Endodermal cell (in vitro differentiated cells): ENCODE data around the gene OBSCN. TPM values are rescaled to one million over a fixed set of nuclear protein-coding genes. Genes with fewer than 3 reads are reported as not detected.
A peak's percentile ranks its signal among the peaks of the same experiment; 100 is the strongest.

Source experiments
- DNase-seq: peaks from one replicate; pipeline ENCODE4 v3.0.0-alpha.2; 2017
- H3K27ac ChIP-seq: 2 replicates; pipeline ENCODE4 v1.5.1; 2013; ENCODE audit warnings: mild to moderate bottlenecking, low read depth, low read length, moderate library complexity
- H3K27me3 ChIP-seq: 2 replicates; pipeline ENCODE4 v1.6.1; 2013; ENCODE audit warnings: mild to moderate bottlenecking, low read length, moderate library complexity; ENCODE audit not compliant: insufficient read depth, control insufficient read depth, poor library complexity, severe bottlenecking
- H3K36me3 ChIP-seq: 2 replicates; pipeline ENCODE4 v1.7.0; 2013; ENCODE audit warnings: mild to moderate bottlenecking, low read length, moderate library complexity; ENCODE audit not compliant: control insufficient read depth, insufficient read depth
- H3K4me1 ChIP-seq: one replicate; pipeline ENCODE4 v1.7.0; 2013; ENCODE audit warnings: low read length; ENCODE audit not compliant: control insufficient read depth, insufficient read depth
- H3K4me3 ChIP-seq: 2 replicates; pipeline ENCODE4 v1.5.1; 2013; ENCODE audit warnings: mild to moderate bottlenecking, low read length, moderate library complexity
- H3K9ac ChIP-seq: 2 replicates; pipeline ENCODE4 v1.6.1; 2013; ENCODE audit warnings: mild to moderate bottlenecking, low read length, moderate library complexity; ENCODE audit not compliant: poor library complexity, severe bottlenecking; ENCODE audit errors: extremely low read depth
- H3K9me3 ChIP-seq: 2 replicates; pipeline ENCODE4 v1.6.1; 2013; ENCODE audit warnings: mild to moderate bottlenecking, low read length, moderate library complexity; ENCODE audit not compliant: control insufficient read depth
- H3K27ac Mint-ChIP-seq: 2 replicates; pipeline ENCODE4 v1.8.0; 2020; ENCODE audit warnings: mixed read lengths
- H3K27me3 Mint-ChIP-seq: 2 replicates; pipeline ENCODE4 v1.8.0; 2021; ENCODE audit warnings: mild to moderate bottlenecking, mixed read lengths; ENCODE audit not compliant: insufficient read depth
- H3K36me3 Mint-ChIP-seq: 2 replicates; pipeline ENCODE4 v1.8.0; 2020; ENCODE audit warnings: low read depth, mixed read lengths
- H3K4me1 Mint-ChIP-seq: 2 replicates; pipeline ENCODE4 v1.8.0; 2020; ENCODE audit warnings: mixed read lengths
- H3K4me3 Mint-ChIP-seq: 2 replicates; pipeline ENCODE4 v1.8.0; 2020; ENCODE audit warnings: mild to moderate bottlenecking, moderate library complexity, mixed read lengths
- H3K9me3 Mint-ChIP-seq: 2 replicates; pipeline ENCODE4 v1.8.0; 2020; ENCODE audit warnings: mild to moderate bottlenecking, mixed read lengths
- CTCF ChIP-seq: fragments of 200-600 bp; sonication (generic); conservative IDR thresholded peaks from 2 replicates; pipeline ENCODE4 v1.5.0; 2021; ENCODE audit warnings: antibody characterized with exemption, mild to moderate bottlenecking
- WGBS, 2 experiments: methylation state at CpG; one replicate each; pipeline versions ENCODE4 v1.1.5 to v1.1.7; 2013; ENCODE audit warnings: missing lambda C conversion rate in 2 of 2, mixed read lengths in 1 of 2; ENCODE audit not compliant: insufficient coverage in 1 of 2, insufficient read length in 1 of 2; 5-methylcytosine and 5-hydroxymethylcytosine counted together
- total RNA-seq, 2 donors: library from RNA; stranded (reverse); fragmentation: NEBNext Ultra II Directional in 1 of 2; extraction: Animal tissue kit (Norgen Biotek cat#: 25700) in 1 of 2; gene quantifications; 2 replicates in 1 of 2; 3 replicates in 1 of 2; pipeline ENCODE4 v1.2.1, GENCODE V29; 2021

Gene OBSCN
- total RNA-seq, 2 donors from 2014 or later: 53.7 to 68.9 TPM

GRCh38 chr1:228256626-228257375, 49.0 kb downstream of the OBSCN start:
- no peak overlapping the region for H3K9ac ChIP-seq
- Mint-ChIP-seq H3K27ac (no peak overlapping the region), H3K27me3 (no peaks in the 10 kb centered on the region), H3K36me3 (peaks cover 92% of the 10 kb centered on the region), H3K4me1 (no peaks in the 10 kb centered on the region), H3K9me3 (peaks cover 42% of the 10 kb centered on the region), H3K4me3 (no peak overlapping the region)
- DNase-seq: no peak
- H3K27me3 ChIP-seq: no peaks in the 10 kb centered on the region
- H3K4me1 ChIP-seq: no peaks in the 10 kb centered on the region
- no peak for TF ChIP-seq CTCF
- 93 to 94% methylated on average over 16 to 24 of the region's 24 CpGs for WGBS, 2 experiments
- H3K9me3 ChIP-seq: peaks cover 53% of the 10 kb centered on the region
- H3K36me3 ChIP-seq: peaks cover 78% of the 10 kb centered on the region
- H3K27ac ChIP-seq: no peak overlapping the region
- no peak overlapping the region for H3K4me3 ChIP-seq

DNA sequence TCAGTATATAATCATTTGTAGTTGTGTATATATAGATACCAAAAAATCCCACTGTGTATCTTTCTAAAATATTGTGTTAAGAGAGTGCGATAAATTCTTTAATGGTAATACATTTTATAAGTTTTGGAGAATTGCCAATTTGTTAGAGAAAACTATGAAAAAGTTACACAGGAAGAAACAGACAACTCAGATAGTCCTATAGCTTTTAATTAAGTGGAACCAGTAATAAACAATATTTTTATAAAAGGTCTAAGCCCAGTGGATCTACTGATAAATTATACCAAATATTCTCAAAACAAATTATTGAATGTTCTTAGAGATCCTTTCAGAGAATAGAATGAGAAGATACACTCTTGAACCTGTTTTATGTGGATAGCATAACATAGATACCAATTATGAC, 50.6 kb downstream of the OBSCN start:
- DNase-seq: no peak
- Histone ChIP-seq H3K4me1 (no peaks in the 10 kb centered on the region), H3K27me3 (no peaks in the 10 kb centered on the region), H3K9ac (no peak overlapping the region), H3K9me3 (peaks cover 55% of the 10 kb centered on the region), H3K36me3 (peaks cover 76% of the 10 kb centered on the region), H3K4me3 (no peak overlapping the region), H3K27ac (no peak overlapping the region)
- TF ChIP-seq CTCF: no peak
- Mint-ChIP-seq H3K9me3 (peaks cover 42% of the 10 kb centered on the region), H3K4me3 (no peak overlapping the region), H3K4me1 (no peaks in the 10 kb centered on the region), H3K27me3 (no peaks in the 10 kb centered on the region), H3K27ac (no peak overlapping the region), H3K36me3 (peaks cover 77% of the 10 kb centered on the region)
- WGBS, 2 experiments: 100% methylated on average over 1 of the region's 1 CpG; no CpG with 5 or more reads in 1 of the 2 experiments

GRCh38 chr1:228259368-228259894, 51.6 kb downstream of the OBSCN start:
- Mint-ChIP-seq H3K4me1 (no peaks in the 10 kb centered on the region), H3K27ac (no peak overlapping the region), H3K36me3 (peaks cover 68% of the 10 kb centered on the region), H3K27me3 (no peaks in the 10 kb centered on the region), H3K9me3 (peaks cover 39% of the 10 kb centered on the region), H3K4me3 (no peak overlapping the region)
- Histone ChIP-seq H3K27me3 (no peaks in the 10 kb centered on the region), H3K9me3 (peaks cover 46% of the 10 kb centered on the region), H3K9ac (no peak overlapping the region), H3K36me3 (peaks cover 67% of the 10 kb centered on the region), H3K27ac (no peak overlapping the region), H3K4me3 (no peak overlapping the region), H3K4me1 (no peaks in the 10 kb centered on the region)
- peak; percentile 29 for DNase-seq
- TF ChIP-seq CTCF: no peak
- WGBS, 2 experiments: 92 to 93% methylated on average over 7 to 9 of the region's 9 CpGs
